GM21723 (cell line): Measurements from ENCODE around the gene EIF3F.

Source experiments
- ATAC-seq: cut with Tn5 transposase; IDR thresholded peaks from one replicate; pipeline ENCODE4 v1.9.1; 2021; ENCODE audit warnings: mild to moderate bottlenecking, moderate library complexity; ENCODE audit not compliant: unreplicated experiment

The EIF3F gene

DNA sequence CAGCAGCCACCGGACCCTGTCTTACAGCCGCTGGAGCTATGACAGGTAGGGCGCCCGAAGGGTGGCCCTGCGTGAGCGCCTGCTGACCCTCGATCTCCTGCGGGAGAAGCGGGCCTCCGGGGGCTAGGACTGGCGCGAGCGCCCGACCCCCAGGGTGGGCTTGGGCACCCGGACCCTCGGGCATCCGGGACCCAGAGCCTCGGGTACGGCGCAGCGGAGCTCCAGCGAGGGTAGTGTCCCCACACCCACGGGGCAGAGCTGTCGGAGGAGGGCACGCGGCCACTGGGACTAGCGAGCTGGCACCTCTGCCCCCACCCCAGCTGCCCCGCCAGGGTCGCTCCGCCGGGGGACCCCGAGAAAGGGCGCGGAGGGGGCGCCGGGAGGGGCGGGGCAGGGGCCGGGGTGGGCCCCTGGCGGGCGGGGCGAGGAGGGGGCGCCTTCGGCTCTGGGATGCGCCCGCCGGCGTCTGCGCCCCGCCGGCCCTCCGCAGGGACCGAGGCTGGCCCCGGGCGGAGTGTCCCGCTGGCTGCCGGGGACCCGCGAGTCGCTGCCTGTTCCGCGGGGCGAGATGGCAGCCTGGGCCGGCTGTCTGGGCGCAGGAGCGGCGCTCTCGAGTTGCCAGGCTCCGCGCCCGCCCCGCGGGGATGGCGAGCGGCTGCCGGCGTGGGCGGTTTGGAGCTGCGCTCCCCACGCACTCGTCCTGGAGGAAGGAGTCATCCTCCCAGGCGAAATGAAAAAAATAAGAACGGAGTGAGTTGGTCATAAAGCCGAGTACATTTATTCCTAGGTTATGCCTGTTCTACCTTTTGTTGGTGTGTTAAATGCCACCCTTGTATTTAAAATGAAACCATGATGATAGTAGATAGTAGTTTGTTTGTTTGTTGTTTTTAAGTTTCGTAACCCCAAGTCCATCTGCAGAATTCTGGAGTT is 32.4 kb downstream of the EIF3F start:
- no peak for ATAC-seq

GRCh38 chr11:8020244-8020597 is 33.1 kb downstream of the EIF3F start:
- ATAC-seq = no peak

DNA sequence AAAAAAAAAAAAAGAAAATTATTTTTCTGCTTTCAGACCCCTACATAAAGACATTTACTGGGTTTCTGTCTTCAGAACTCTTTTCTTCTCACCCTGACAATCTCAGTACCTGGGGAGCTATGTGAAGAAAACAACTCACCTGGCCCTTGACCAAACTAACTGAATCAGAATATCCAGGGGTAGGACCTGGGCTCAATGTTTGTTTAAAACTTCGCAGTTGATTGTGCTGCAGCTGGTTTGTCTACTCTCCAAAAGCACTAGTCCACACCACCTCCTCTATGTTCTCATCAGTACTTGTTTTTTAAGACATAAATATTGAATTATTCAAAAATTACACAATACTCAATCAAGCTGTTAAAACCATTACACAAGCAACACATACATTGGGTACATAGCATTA is 34.8 kb downstream of the EIF3F start:
- ATAC-seq = no peak

DNA sequence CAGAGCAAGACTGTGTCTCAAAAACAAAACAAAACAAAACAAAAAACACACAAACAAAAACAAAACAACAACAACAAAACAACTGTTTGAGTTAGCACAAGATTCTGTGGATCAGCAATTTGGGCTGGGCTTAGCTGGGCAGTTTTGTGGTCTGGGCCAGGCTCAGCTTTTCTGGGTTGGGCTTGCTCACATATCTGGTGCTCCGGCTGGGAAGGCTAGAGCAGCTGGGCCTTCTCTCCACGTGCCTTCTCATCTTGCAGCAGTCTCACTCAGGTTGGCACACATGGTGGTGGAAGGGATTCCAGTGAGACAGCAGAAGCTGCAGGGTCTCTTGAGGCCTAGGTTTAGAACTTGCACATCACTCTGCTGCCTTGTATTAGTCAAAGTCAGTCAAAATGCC is 35.7 kb downstream of the EIF3F start:
- no peak for ATAC-seq

- no peak for ATAC-seq
Measured at GRCh38 chr11:8023831-8024555, 36.9 kb downstream of the EIF3F start.

DNA sequence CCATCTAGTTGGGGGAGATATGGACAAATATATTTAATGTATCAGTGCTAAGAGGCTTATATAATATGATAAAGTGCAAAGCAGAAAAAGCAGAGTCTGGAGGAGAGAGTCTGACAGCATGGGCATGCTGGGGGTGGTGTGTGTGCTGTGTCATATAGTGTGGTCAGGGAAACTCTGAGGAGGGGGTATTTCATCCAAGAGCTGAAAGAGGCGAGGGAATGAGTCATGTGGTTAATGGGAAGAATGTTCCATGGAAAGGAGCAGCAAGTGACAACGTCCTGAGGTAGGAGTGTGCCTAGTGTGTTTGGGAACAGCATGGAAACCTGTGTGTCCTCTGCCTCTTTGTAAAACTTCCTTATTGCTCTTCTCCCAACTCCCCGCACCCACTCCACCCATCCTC is 38.0 kb downstream of the EIF3F start:
- no peak for ATAC-seq

DNA sequence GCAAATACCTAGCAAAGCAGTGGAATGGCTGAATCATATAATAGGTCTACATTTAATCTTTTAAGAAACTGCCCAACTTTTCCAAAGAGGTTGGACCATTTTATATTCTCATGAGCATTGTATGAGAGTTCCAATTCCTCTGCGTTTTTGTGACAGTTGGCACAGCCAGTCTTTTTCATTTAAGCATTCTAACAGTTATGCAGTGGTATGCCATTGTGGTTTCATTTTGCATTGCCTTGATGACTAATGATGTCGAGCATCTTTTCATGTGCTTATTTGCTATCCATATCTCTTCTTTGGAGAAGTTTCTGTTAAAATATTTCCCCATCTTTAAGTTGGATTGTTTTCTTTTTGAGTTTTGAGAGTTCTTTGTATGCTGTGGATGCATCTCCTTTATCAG is 38.7 kb downstream of the EIF3F start:
- ATAC-seq = no peak

DNA sequence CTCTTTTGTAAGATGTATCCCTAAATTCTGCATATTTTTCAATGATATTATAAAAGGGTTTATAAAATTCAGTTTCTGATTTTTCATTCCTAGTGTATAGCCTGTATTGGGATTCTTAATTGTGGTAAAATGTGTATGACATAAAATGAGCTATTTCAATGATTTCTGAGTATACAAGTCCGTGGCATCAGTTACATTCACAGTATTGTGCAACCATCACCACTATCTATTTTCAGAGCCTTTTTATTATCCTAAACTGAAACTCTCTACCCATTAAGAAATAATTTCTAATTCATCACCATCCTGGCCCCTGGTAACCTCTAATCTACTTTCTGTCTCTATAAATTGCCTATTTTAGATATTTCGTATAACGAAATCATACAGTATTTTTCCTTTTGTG is 39.8 kb downstream of the EIF3F start:
- no peak for ATAC-seq

DNA sequence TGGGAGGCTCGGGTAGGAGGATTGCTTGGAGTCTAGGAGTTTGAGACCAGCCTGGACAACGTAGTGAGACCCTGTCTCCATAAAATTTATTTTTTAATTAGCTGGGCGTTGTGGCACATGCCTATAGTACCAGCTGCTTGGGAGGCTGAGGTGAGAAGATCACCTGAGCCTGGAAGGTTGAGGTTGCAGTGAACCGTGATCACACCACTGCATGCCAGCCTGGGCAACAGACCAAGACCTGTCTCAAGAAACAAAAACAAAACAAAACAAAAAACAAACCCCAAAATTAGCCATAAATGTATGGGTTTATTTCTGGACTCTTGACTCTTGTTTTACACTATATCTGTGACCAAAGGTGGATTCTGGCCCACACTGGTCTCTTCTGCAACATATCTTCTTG is 41.6 kb downstream of the EIF3F start:
- no peak for ATAC-seq

DNA sequence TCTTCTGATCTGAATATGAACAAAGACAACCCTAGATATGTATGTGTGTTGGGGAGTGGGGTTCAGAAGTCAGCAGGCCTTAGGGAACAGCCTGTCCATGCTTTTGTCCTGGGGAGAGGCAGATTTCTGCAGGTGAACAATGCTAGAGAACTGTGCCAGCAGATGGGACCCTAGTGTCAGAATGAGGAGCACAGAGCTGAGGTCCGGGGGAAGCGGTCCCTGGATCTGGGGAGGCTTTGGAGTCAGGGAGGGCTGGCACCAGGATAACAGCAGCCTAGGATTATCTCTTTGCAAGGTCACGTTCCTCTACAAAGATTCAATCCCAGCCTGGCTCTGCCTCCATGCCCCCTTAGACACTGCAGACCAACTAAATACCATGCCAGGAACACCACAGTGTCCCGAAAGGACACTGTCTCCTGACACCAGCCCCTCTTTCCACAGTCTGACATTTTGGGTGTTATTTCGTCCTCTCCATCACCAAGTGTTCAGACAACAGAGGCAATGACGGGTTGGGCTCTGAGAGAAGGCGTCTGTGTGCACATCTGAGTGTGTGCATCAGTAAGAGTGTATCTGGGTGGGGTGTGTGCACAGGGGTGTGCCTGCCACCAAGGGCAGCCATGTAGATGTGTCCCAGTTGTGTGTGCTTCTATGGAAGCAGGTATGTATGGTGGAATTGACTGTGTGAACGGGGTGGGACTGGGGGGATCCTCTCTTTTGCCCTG is 43.5 kb downstream of the EIF3F start:
- no peak for ATAC-seq

DNA sequence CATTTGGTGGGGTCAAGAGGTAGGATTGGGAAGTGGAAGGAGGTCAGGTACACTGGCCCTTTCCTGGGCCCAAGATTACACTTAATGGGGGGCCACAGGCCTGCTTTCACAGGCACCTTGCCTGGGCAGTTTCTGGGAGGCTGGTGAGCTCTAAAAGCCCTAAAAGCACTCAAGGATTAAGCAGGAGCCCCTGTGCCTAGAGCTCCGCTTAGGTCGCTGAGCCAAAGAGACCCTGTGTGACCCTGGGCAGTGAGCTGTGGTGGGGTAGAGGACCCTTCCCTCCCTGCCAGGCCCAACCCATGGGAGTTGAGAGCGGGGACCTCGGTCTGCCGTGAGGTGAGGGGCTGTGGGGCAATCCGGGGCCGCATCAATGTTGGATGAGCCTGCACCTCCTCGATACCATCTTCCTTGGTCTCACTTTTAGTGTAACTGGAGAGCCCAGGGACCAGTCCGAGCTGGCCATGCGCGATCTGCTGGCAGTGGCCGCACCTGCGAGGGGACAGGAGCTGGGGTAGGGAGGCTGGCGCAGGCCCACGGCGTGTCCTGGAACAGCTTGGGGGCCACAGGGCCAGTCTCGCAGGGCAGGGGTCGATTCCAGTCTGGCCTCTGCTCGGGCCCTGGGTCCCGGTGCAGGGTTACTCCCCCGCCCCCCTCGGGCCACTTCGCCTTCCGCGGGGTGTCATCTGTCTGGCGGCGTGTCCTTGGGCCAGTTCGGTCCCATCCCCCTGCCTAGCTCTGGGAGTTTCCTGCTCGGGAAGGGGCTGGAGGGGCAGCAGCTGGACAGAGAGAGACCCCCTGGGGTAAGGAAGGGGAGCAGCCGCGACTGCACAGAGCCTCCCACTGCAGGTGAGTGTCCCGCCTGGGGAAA is 44.3 kb downstream of the EIF3F start:
- ATAC-seq = no peak

- no peak for ATAC-seq
Measured at GRCh38 chr11:8032122-8032521, 45.0 kb downstream of the EIF3F start.

GRCh38 chr11:8032576-8033304 is 45.6 kb downstream of the EIF3F start:
- no peak for ATAC-seq

DNA sequence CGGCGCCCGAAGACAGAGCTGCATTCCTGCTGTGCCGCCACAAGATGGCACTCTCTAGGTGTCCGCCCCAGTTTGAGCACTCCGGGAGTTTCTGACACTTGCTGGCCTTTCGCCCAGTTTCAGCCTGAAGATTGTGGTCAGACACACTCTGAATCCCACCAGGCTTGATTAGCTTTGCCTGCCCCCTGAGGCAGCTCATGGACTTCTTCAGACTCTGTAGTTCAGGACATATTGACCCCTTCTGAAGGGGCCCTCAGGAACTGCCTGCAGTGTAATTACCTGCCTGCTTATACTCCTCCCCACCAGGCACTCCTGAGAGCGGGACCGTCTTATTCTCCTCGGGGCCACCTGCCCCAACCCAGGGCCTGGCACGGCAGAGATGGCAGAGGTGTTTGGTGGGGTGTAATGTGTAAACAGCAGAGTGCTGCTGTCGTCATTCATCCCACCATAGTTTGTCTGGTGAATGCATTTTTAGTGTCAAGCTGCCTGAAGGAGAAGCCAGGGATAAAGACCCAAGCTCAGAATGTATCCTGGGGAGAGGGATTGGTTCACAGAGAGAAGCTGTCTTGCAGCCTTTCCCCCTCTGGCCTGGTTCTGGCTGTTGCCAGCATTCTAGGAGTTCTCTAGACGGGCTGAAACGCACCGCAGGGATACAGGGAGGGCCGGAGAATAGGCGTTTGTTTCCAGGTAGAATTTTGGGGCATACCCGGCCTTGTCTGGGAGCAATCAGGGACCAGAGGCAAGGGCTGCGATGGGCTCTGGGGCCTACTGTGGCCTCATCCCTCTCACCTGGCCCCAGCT is 46.4 kb downstream of the EIF3F start:
- no peak for ATAC-seq

GRCh38 chr11:8034106-8034585 is 47.0 kb downstream of the EIF3F start:
- no peak for ATAC-seq

DNA sequence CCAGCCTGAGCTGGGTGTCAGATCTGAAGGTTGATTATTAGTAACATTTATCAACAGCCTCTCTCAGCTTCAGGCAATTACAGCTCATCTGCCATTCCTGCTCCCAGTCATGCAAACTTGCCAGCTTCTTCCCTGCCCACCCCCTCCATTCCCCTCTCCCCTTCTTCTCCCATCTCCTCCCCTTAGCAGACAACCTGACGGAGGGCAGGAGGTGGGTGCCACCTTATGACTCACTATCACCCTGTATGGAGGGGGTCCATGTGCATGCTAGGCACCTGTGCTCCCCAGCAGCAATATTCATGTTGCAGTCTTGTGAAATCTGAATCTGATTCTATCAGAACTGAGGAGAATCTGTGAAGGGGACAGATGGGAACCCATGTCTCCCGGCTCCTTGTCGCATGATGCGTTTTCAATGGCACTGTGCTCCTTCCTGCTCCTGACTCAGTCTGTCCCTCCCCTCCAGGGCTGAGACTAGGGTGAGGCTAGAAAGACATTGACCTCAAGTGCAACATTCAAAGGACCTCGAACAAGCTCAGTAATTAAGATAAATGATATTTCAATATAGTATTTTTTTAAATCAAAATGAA is 47.6 kb downstream of the EIF3F start:
- no peak for ATAC-seq

GRCh38 chr11:8035200-8035855 is 48.2 kb downstream of the EIF3F start:
- ATAC-seq = no peak
